ENCODE data around the gene THBS3. TPM values are rescaled to one million over a fixed set of nuclear protein-coding genes. Genes with fewer than 3 reads are reported as not detected.

The THBS3 gene
- total and polyA plus RNA-seq, 9 of the 15 experiments (the other 6 are each of a cell fraction or from before 2014, with no cell fraction given), result 0.59 to 8.3 (median 3.2) TPM

- TF ChIP-seq, protein P1, sequence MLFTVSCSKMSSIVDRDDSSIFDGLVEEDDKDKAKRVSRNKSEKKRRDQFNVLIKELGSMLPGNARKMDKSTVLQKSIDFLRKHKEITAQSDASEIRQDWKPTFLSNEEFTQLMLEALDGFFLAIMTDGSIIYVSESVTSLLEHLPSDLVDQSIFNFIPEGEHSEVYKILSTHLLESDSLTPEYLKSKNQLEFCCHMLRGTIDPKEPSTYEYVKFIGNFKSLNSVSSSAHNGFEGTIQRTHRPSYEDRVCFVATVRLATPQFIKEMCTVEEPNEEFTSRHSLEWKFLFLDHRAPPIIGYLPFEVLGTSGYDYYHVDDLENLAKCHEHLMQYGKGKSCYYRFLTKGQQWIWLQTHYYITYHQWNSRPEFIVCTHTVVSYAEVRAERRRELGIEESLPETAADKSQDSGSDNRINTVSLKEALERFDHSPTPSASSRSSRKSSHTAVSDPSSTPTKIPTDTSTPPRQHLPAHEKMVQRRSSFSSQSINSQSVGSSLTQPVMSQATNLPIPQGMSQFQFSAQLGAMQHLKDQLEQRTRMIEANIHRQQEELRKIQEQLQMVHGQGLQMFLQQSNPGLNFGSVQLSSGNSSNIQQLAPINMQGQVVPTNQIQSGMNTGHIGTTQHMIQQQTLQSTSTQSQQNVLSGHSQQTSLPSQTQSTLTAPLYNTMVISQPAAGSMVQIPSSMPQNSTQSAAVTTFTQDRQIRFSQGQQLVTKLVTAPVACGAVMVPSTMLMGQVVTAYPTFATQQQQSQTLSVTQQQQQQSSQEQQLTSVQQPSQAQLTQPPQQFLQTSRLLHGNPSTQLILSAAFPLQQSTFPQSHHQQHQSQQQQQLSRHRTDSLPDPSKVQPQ (CRISPR knock-in tag; IDR thresholded peaks at IDR 0.05; ENCODE audit: borderline replicate concordance), result 0 out of 2 replicates have a peak, but pooled peaks have one; percentile 45
- TF ChIP-seq, protein P2, sequence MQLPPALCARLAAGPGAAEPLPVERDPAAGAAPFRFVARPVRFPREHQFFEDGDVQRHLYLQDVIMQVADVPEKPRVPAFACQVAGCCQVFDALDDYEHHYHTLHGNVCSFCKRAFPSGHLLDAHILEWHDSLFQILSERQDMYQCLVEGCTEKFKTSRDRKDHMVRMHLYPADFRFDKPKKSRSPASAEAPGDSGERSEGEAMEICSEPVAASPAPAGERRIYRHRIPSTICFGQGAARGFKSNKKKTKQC (CRISPR knock-in tag; IDR thresholded peaks at IDR 0.05), result no peak
- TF ChIP-seq, protein P3, sequence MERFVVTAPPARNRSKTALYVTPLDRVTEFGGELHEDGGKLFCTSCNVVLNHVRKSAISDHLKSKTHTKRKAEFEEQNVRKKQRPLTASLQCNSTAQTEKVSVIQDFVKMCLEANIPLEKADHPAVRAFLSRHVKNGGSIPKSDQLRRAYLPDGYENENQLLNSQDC (CRISPR knock-in tag; IDR thresholded peaks at IDR 0.05), result no peak
- TF ChIP-seq YY1 (IDR thresholded peaks at IDR 0.05; ENCODE audit: borderline replicate concordance in 1 of 3, control insufficient read depth in 1 of 3, extremely low read depth in 1 of 3, insufficient read depth in 3 of 3, insufficient read length in 1 of 3, insufficient replicate concordance in 2 of 3, low read depth in 1 of 3, low read length in 2 of 3) (peak; percentile 75 to 94 (median 92)), SUPT5H (IDR thresholded peaks at IDR 0.05) (peak; percentile 49; the same call in 1 of the 2 replicates), ATF1 (CRISPR knock-in tag; IDR thresholded peaks at IDR 0.05) (no peak), ATF1 (tag; IDR thresholded peaks at IDR 0.05) (peak; percentile 67), KDM4B (IDR thresholded peaks at IDR 0.05; ENCODE audit: borderline replicate concordance in 2 of 2, low read depth in 1 of 2) (peak in 1 of 2 experiments; percentile 74; a peak in 1 of 4 replicates), HDAC1 (IDR thresholded peaks at IDR 0.05) (0 out of 4 replicates have a peak, but pooled peaks of 1 of the 2 experiments have one; percentile 50), TBP (optimal IDR thresholded peaks at IDR 0.05; ENCODE audit: low read depth, low read length) (peak; percentile 69), ERF (CRISPR knock-in tag; IDR thresholded peaks at IDR 0.05) (peak; percentile 72; the same call in 1 of the 2 replicates), GABPB1 (CRISPR knock-in tag; IDR thresholded peaks at IDR 0.05) (peak; percentile 73; the same call in 1 of the 2 replicates), MYC (IDR thresholded peaks at IDR 0.05; ENCODE audit: low read depth, low read length) (peak; percentile 86), MYC (CRISPR knock-in tag; IDR thresholded peaks at IDR 0.05; ENCODE audit: borderline replicate concordance, low read depth) (no peak)
- TF ChIP-seq, protein P4, sequence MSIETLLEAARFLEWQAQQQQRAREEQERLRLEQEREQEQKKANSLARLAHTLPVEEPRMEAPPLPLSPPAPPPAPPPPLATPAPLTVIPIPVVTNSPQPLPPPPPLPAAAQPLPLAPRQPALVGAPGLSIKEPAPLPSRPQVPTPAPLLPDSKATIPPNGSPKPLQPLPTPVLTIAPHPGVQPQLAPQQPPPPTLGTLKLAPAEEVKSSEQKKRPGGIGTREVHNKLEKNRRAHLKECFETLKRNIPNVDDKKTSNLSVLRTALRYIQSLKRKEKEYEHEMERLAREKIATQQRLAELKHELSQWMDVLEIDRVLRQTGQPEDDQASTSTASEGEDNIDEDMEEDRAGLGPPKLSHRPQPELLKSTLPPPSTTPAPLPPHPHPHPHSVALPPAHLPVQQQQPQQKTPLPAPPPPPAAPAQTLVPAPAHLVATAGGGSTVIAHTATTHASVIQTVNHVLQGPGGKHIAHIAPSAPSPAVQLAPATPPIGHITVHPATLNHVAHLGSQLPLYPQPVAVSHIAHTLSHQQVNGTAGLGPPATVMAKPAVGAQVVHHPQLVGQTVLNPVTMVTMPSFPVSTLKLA (conservative IDR thresholded peaks at IDR 0.05), result peak in 1 of 2 experiments; percentile 85; a peak in 2 of 4 replicates
- TF ChIP-seq, protein P5, sequence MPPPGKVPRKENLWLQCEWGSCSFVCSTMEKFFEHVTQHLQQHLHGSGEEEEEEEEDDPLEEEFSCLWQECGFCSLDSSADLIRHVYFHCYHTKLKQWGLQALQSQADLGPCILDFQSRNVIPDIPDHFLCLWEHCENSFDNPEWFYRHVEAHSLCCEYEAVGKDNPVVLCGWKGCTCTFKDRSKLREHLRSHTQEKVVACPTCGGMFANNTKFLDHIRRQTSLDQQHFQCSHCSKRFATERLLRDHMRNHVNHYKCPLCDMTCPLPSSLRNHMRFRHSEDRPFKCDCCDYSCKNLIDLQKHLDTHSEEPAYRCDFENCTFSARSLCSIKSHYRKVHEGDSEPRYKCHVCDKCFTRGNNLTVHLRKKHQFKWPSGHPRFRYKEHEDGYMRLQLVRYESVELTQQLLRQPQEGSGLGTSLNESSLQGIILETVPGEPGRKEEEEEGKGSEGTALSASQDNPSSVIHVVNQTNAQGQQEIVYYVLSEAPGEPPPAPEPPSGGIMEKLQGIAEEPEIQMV (tag; conservative IDR thresholded peaks at IDR 0.05; ENCODE audit: low read depth), result no peak
Measured at GRCh38 chr1:155255243-155256007, 47.7 kb upstream of the THBS3 start, which contains the start of gene ENTREP3 (continued).
